GM19467 (cell line): Measurements from ENCODE around the gene SPATA1.

Experiments used
- ATAC-seq: cut with Tn5 transposase; IDR thresholded peaks from one replicate; pipeline ENCODE4 v1.9.1; 2021; ENCODE audit warnings: mild to moderate bottlenecking, moderate library complexity; ENCODE audit not compliant: unreplicated experiment

Gene SPATA1, protein sequence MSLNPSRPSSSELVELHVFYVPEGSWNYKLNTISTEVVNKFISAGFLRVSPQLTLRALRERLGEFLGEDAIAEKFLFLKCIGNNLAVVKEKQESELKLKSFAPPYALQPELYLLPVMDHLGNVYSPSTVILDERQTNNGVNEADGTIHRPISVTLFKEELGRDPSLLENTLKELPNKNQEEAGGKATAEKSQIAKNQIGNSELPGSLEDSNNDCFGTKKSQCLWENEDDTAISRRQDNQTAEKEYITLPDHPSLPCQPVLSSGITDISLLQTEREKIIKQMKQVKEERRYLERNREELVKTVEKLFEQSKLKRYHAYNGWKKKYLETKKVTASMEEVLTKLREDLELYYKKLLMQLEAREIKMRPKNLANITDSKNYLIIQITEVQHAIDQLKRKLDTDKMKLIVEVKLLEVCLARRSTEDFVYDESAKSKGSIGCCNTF

DNA sequence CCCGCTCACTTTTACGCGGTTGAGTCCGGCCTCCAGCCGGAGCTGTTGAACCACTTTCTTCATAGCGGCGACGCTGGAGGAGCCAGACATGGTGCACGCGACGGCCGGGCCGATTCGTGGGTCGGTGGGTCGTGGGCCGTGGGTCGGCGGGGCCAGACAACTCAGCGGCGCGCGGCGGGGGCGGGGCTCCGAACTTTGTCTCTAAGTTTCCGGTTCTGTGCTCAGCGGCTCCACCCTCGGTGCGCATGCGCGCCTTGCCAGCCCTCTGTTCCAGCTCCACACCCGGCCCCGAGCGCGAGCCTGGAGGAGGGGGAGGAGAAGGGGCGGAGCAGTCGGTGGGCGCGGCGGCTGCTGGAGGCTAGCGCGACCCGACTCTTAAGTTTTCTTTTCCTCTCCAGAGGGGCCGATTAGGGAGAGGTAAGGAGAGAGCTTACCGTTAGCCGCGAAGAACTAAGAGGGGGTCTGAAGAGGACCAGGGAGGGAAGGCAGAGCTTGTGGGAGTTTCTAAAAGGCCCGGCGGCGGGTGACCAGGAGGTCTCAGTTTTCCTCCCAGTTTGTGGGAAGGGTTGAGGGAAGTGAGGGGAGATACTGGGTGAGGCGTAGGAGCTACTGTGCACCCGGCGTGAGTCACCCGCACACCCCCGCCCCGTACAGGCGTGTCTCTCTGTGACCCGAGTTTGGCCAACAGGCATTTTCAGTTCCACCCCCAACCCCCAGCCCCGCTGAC, at the start of gene SPATA1, which contains the start of gene GNG5:
Gene SPATA1 (plus strand): TSS at position 385 of the 727 bp plus-strand sequence. CDS start 9,974 bp downstream, outside the sequence.
Gene GNG5 (minus strand): TSS at position 580 of the 727 bp plus-strand sequence. CDS start 490 bp downstream, at position 90.
- ATAC-seq = peak; percentile 79

DNA sequence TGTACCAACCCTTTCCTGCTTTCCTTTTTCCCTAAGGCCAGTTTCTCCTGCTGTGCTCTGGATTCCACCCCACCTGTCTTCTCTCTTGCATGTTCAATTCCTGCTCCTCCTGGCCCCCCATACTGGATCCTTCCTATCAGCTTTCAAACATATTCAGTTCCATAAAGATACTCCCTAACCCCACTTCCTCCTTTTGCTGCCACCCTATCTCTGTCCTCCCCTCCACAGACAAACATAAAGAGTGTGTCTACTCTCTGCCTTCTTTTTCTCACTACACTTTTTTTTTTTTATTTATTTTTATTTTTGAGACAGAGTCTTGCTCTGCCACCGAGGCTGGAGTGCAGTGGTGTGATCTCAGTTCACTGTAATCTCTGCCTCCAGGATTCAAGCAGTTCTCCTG, 44.1 kb upstream of the SPATA1 start:
- no peak for ATAC-seq

DNA sequence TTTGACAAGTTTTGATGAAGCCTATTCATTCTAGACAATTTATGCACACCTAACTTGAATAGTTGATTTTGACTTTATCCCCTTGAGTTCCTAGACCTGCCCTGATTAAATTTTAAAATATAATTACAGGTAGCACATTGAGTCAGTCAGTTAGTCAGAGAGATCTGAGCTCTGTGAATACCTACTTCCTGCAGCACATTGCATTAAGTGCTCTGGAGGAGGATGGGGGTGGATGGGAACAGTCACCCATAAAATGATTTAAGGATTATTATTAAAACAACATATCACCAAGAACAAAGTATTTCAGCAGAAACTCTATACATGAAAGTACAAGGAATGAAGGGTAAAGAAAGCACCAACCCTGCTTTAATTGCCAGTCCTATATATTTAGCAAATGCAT, 38.9 kb upstream of the SPATA1 start:
- ATAC-seq = no peak

DNA sequence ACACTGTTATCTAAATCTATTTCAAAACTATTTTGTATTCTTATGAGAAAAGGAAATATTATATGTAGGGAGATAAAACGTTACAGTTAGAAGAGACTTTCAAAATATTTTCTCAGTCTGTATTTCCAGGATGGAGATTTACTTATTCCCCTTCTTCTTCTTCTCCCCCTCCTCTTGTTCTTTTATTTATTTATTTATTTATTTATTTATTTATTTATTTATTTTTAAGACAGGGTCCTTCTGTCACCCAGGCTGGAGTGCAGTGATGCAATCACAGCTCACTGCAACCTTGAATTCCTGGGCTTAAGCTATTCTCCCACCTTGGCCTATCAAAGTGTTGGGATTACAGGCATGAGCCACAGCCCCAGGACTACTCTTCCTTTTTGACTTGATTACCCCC, 30.0 kb upstream of the SPATA1 start:
- ATAC-seq = no peak

DNA sequence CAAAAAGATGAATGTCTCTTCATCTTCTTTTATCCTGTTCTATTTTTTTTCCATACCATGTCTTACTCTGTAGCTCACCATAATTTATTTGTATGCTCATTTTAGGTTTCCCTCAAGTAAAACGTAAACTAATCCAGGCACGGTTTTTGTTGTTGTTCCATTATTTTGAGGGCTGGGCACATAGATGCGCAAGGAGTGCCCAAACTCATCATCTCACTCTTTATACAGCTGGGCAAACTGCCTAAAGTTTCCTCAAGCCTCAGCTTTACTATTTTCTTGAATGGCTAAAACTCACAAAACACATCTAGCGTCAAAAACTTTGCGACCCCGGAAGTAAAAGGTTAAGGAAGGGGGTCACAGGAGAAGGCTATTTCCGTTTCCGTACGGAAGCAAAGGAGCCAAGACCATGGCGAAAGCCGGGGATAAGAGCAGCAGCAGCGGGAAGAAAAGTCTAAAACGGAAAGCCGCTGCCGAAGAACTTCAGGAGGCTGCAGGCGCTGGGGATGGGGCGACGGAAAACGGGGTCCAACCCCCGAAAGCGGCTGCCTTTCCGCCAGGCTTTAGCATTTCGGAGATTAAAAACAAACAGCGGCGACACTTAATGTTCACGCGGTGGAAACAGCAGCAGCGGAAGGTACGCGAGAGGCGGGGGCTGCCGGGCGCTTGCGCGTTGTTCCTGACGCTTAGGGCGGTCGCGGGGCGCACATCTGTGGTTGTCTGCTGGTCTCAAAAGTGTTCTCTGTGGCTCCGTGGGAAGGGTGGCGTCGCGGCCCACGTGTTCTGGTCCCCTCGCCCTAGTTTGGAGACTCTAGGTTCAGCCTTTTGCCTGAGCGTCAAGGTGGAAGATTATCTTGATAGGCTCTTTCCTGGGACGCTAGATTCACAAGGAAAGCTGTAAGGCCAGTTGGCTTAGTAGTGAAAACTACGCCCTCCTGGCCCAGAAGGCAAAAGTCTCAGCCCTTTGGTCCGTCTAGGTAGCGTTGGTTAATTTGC, 27.0 kb upstream of the SPATA1 start, which contains the start of gene RPF1:
Gene RPF1 (plus strand): TSS at position 391 of the 993 bp plus-strand sequence. CDS start 16 bp downstream, at position 407.
- peak; percentile 96 for ATAC-seq

DNA sequence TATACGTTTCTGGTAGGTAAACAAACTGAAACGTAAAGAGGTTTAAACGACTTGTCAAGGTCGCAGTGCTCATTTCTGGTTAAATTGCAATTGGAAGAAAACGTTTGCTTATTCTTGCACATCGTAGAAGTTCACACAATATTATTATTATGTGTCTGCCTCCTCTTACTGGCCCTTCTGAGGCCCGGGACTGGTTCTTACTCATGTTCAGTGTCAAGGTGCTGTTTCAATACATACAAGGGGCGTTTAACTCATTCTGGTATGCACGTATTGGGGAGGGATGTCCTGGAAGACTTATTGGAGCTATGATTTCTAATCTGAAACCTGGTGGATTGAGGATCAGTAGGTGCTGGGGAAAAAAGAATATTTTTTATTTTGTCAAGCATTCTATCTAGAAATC, 26.2 kb upstream of the SPATA1 start:
- ATAC-seq = peak; percentile 11

DNA sequence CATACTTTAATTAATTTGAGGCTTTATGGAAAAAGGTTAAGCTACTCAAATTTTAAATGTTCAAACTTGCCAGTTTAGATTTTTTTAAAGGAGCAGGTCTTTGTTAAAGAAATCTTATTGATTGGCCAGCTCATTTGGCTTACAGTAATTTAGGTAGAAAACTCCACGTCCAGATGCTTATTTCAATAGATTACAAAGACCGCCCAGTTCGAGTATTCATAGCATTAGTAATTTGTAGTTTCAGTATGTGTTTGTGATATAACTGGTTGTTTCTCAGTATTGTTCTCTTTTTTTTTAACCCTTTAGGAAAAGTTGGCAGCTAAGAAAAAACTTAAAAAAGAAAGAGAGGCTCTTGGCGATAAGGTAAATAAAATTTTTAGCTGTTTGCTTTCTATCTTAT, 25.5 kb upstream of the SPATA1 start:
- ATAC-seq = no peak

DNA sequence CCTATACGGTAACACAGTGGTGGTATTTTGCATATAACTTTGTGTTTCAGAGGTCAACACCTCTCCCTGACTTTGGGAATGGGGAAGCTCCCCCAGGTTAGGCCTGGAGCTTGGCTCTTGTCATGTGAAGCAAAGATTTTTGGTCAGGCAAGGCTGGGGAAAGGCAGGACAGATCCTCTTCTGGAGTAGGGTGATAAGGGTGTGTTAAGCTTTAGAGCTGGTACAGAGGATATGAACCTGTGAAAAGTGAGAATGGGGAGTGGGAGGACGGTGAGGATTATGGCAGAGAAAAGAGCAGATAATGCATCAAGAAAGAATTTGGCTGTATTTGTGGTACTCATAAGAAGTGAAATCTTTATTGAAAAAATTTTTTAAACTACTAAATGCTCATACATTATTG, 24.9 kb upstream of the SPATA1 start:
- ATAC-seq = no peak

DNA sequence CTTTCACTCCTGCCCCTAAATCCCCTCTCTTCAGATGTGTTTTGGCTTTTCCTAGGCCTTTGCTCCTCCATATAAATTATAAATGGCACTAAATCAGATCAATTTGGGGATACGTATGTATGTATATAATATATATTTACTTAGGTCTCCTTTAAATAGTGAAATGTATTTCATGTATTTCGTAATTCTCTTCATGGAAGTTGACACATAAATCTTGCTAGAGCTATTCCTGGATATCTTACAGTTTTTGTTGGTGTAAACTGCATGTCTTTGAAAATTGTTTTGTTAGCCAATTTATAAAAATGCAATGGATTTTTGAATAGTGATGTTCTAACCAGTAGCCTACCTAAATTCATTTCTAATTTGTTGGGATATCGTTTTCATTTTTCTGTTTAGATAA, 18.1 kb upstream of the SPATA1 start:
- no peak for ATAC-seq

DNA sequence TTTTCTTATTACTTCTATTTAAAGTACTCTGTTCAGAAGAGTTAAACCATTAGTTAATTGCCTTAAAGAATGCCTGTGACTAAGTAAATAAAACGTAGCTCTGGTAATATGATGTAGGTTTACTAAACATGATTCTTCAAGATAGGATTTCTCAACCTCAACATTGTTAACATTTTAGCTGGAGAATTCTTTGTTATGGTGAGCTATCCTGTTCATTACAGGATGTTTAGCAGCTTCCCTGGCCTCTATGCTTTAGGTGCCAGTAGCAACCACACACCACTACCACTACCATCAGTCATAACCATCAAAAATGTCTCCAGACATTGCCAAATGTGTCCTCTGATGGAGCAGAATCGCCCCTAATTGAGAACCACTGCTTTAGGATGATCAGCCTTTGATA, 16.4 kb upstream of the SPATA1 start:
- no peak for ATAC-seq

DNA sequence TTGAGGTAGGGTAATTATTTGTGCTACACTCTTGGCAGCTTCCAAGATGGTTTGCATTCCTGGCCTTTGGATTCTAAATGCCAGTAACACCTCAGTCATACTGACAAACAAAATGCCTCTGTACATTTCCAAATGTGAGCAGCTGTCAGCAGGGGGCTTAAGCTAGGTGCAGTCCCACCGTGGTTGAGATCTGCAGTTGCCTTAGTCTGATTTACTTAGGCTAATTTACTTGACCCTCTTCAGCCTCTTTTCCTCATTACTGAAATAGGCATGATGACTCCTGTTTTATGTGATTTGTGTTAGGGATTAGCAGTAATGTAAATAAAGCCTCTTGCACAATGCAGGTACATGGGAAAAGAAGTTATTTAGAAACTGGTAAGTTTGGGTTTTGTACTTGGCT, 13.5 kb upstream of the SPATA1 start:
- ATAC-seq = no peak

DNA sequence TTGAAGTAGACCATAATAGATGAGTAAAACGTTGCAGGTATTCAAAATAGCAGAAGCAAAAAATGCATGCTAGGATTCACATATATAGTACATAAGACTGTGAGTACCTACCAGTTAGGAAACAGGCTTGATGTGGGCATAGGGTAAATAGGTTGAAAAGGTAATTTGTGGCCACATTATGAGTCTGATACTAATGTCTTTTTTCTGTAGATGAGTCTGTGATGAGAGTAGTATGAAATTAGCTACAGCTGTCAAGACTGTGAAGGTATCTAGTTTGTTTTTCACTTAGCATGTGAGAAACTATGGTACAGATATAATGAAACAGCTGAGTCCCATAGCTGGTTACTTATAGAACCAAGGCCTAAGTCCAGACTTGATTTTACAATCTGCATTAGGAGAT, 12.4 kb upstream of the SPATA1 start:
- no peak for ATAC-seq

DNA sequence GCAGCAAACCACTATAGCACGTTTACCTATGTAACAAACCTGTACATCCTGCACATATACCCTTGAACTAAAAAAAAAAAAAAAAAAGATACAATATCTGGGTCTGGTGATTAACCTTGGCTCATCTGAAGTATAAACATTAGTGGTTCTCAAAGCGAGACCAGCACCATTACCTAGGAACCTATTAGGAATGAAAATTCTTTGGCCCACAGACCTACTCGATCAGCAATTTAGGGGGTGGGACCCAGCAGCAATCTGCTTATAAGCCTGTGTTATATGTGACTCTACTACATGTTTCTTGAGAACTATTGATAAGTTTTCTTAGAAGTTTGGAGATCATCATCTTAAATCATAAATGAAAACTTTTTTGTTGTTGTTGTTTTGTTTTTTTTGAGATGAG, 9.7 kb upstream of the SPATA1 start:
- ATAC-seq = no peak

DNA sequence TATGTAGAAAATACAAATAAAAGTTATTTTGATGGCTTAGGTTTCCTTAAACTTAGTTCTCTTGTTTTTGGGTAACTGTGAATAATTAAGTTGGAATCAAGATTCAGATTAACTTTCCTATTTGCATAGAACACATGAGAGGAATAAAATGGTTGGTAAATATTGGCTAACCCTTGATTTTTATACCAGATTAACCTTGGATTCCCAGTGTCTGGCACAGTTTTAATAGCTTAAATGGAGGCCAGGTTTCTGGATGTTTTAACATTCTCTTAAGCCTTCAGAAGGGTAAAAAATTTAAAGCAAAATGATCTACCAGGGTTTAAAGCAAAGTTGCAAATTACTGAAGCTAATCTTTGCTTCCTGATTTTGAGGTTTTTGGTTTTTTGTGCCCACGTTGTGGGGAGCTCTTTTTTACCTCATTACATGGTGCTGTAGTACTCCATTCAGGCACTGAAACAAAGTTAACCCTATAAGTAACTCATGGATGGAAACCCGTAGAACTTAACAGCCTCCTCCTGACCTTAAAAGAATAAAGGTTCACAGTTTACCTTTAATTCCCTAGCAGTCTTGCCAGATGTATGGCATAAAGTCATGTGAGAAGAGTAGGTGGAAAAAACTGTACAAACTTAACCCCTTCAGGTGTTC, 8.4 kb upstream of the SPATA1 start:
- ATAC-seq = no peak

DNA sequence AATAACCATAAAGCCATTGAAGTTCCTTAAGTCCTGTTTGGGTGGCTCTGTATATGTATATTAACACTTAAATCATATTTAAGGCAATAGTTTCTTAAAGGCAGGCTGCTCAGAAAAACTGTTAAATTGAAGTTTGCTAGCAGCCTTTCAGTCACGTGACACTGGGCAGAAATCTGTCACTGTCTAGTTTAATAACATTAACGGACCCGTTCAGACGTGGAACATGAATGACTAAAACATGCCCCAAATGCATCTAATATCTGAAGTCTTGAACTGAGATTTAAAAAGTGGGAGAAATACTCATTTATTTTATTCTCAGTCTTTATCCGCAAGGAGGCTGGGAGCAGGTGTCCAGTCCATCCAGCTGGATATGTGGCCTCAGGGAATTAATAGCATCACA, 3.3 kb upstream of the SPATA1 start:
- no peak for ATAC-seq

DNA sequence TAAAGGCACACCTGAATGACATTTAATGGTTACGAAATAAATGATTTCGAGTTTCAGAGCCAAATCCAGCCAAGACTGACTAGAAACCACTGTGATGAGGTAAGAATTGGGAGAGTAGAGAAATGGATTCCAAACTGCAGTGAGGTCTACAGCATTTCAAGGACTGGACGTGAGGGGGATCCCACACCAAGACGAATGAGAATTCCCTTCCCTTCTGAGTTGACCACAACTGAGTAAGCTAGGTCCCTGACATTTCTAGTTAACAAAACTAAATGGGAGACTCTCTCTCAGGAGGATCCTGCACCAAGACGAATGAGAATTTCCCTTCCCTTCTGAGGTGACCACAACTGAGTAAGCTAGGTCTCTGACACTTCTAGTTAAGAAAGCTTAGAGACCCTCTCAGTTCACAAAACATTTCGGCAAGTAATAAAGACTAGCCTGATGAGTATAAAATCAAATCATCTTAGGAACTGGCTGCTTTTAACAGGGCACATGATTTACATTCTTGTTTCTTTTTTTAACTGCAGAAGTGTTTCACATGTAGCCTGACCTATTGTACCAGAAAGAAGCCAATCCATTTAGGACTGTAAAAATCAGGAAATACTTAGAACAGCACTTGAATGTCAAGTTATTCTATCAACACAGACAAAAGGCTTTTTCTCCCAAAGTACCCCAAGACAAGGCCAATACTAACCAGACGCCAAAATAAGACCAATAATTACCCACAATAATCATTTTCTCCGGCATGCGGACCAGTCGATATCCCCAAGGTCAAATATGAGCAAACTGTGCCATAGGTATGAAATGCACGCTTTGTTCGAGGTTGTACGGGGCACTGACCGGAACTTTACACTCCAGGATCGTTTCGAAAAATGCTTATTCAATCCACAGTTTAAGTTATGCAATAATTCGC, 1.4 kb upstream of the SPATA1 start:
- ATAC-seq = no peak

DNA sequence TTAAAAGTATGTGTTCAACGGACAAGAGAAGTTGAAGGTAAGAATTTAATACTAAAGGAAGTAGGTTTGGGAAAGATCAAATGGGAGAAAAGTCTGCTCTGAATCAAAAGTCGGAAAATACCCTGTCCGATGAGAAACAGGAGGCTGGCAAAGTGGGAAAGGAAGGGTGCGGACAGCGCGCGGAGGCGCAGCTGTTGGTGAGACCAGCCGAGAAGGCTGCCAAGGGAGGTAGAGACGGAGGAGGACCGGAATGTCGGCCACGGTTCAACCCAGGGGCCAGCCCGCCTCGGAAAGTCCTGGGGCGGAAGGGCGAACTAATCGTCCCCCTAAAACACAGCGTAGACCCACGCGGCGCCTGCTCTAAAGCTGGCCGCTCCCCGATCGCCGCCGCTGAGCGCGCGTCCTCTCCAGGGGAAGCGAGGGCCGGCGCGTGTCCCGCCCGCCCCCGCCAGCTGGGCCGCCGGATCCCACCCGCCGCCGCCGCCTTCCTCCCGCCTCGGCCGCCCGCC, 639 bp upstream of the SPATA1 start:
- ATAC-seq = peak; percentile 29

DNA sequence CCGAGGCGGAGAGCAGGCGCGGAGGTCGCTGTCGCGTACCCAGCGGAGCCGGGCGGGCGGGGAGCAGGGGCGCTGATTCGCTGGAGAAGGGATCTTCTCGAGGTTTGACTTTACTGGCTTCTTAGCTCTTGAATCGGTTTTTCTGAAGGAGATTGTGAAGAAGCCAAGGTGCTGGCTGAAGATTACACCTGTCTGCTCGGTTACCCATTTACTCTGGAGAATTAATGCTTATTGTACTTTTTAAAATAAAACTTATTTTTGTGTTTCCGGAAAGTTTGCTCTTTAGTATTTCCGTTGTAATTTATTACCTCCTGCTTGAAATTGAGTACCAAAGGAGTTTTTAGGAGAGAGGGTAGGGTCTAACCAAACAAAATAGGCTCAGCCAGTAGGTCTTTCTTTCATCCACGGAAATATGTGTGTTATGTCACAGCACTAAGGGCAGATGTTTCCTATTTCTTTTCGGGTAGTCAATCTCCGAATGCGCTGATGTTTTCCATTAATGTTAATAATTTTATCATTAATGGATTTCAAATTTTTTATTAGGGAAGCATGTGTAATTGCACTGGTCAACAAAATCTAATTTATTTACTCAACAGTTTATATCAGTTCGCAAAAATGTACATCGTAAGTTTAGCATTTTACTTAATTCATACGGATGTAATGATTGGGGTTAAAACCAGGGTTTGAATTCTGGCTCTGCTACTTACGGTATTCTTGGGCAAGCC, 705 bp downstream of the SPATA1 start:
- no peak for ATAC-seq
